ENCODE measurements around the gene TMEM120A.

GRCh38 chr7:75945297-75946168 lies 48.9 kb downstream of the TMEM120A start:
- TF ChIP-seq CTCF (IDR thresholded peaks at IDR 0.05) (no peak), EZH2phosphoT487 (IDR thresholded peaks at IDR 0.05) (no peak), EZH2 (IDR thresholded peaks at IDR 0.05) (no peak)

Data from neural progenitor cell (in vitro differentiated cells).